GM19023 (cell line): ENCODE data around the gene C15orf62.

ENCODE experiments used
- ATAC-seq: cut with Tn5 transposase; IDR thresholded peaks from one replicate; pipeline ENCODE4 v1.9.1; 2021; ENCODE audit warnings: mild to moderate bottlenecking, moderate library complexity; ENCODE audit not compliant: unreplicated experiment

The C15orf62 gene

DNA sequence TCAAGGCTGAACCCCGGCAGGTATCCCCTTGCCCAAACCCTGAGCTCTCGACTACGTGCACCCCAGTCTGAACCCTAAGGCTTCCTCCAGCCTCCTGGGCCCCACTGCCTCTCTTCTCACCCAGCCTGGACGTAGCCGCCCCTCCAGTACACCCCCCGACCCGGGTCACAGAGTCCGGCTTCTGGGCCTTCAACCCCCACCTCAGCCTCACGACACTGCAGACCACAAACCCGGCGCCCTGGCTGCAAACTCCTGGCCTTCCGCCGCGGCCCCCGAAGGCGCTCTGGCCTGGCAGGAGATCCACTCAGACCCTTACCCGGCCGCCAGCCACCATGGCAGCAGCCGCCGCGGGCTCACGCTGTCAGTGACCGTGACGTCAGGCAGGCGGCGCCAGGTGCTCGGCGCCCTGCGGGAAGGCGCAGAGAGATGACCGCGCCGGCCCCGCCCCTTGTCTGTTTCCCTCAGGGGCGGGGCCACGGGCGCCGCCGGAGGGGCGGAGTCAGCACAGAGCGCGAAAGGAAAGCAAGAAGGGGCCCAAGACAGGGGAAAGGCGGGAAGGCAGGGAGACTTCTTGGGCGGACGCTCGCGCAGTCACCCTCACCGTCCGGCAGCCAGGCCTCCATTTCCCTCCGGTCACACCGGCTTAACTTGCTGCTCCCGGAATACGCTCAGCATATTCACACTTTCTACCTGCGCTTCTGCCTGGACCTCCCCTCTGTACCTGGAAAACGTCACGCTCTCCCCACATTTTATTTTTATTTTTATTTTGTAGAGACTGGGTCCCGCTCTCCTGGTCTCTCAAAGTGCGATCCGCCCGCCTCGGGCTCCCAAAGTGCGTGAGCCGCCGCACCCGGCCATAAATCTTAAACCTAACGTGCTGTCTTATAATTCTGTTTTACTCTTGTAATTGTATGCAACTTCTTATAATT lies 14.6 kb upstream of the C15orf62 start, which contains the start of gene RMDN3:
Gene RMDN3 (minus strand): TSS at position 372 of the 929 bp plus-strand sequence. CDS start 471 bp downstream, outside the sequence.
- ATAC-seq: peak; percentile 78

DNA sequence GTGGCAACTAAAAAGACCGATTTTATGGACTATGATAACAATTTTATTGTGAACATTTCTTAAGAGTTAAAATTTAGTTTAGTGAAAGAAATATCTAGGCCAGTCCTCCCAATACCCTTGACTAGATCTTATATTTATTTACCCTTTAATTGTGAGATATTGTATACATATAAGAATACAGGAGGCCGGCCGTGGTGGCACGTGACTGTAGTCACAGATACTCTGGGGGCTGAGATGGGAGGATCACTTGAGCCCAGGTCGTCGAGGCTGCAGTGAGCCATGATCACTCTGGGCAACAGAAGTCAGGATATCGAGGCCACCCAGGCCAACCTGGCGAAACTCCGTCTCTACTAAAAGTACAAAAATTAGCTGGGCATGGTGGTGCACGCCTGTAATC lies 14.0 kb upstream of the C15orf62 start:
- no peak for ATAC-seq

DNA sequence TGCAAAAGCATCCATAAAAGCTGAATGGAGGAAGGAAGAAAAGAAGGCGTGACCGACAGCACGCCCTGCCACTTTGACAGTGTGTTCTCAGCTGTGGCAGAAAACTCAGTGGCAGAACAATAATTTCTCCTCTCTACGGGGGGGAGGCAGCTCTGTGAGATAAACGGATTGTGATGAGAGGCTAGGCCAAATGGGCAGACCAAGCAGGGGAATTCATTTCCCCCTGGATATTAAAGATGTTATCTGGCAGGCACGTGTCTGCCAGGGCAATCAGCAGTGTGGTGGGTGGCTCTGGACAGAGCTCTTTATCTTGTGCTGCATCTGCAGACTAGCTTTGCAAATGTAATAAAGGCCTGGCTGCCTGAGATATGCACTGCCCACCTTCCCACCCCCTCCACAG lies 12.8 kb upstream of the C15orf62 start:
- no peak for ATAC-seq

DNA sequence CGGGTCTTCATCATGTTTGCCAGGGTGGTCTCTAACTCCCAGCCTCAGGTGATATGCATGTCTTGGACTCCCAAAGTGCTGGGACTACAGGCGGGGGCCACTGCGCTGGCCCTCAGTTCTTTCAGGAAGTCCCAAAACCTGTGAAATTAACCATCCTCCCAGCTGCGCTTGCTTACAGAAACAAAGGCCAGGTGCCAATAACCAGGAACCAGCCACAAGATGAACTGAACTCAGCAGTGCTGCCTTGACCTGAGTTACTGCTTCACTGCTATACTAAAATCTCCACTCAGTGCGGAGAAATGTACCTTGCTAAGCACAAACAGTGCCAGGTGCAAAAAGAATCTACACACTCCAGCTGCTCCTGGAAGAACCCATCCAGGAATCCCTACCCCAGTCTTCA lies 9.8 kb upstream of the C15orf62 start:
- no peak for ATAC-seq

DNA sequence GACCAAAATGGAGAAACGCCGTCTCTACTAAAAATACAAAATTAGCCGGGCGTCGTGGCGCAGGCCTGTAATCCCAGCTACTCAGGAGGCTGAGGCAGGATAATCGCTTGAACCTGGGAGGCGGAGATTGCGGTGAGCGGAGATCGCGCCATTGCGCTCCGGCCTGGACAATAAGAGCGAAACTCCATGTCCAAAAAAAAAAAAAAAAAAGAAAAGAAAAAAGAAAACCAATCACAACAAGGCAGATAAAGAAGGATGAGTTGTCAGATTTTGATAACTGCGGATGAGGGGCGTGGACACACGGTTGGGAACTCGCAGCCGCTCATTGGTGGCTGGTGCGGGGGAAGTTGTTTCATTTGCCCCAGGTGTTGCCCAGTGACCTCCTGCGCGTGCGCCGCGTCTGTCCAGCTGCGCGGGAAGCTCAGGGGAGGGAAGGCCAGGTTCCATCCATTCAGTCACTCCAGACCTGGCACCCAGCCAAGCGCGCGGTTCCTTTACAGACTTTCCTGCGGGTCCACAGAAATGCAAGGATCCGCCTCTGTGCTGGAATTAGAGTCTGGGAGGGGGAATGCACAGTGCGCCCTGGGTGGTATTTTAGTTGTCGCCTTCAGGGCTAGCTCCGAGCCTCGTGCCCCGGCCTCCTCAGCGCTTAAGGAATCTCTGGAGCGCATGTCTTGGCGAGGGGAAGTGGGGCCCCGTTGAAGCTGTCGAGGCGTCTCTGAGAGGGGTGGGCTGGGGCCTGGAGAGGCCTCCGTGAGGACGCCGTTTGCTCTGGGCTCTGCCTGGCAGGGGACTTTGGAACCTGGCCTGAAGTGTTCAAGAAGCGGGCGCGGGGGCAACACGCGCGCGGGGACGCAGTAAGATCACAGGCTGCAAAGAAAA lies 6.6 kb upstream of the C15orf62 start:
- no peak for ATAC-seq

DNA sequence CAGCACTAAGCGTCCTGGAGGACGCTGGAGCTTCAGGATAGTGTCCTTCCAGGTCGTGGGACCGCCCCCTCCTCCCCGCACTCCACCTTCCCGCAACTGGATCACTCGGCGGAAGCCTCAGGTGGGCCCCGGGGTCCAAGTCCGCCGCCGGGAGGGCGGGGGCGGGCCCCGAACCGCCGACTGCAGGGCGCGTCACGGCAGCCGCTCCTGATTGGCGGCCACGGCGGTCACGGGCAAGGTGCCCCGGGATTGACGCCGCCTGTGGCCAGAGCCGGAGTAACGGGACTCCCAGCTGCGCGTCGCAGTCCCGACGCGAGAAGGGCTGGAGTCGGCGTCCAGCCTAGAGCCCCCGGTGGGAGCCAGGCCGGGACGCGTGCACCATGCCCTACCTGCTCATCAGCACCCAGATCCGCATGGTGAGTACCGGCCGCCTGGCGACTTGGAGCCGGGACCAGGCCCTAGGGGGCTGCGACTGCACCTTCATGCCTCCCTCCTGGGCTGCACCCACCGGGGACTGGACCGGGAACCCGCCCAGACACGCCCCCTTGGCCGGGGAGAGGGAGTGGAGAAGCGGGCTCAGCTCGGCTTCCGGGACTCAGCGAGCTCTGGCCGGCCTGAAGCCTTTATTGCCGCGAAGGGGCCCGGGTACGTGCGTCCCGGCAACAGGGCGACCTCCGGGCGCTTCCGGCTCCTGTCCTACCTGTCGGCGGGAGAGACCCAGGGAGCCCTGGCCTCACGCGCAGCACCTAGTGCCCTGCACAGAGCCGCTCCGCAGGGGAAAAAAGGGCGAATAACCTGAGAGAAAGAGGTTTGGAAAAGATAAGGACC lies 5.8 kb upstream of the C15orf62 start, which contains the start of gene GCHFR:
Gene GCHFR (plus strand): TSS at position 268 of the 828 bp plus-strand sequence. CDS start 113 bp downstream, at position 381.
- ATAC-seq: peak; percentile 49

DNA sequence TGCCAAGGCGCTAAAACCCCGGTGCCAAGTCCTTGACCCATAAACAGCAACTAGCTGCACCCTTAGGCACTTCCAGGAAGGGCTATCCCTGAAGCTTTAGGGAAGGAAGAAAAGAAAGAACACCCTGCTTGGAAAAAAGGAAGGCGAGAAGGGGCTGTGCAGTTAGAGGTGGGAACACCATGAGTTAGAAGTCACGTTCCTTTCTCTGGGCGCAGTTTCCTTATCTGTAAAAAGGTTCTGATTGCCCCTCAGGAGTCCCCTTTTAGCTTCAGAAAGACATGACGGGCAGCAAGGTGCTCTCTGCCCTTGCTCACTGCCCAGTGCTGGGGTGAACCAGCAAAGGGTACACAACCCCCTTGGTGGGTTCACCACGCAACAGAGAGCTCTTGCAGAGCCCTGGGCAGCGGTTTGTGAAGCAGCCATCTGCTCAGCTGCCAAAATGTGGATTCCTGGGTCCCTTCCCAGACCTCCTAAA lies 5.1 kb upstream of the C15orf62 start:
- no peak for ATAC-seq

DNA sequence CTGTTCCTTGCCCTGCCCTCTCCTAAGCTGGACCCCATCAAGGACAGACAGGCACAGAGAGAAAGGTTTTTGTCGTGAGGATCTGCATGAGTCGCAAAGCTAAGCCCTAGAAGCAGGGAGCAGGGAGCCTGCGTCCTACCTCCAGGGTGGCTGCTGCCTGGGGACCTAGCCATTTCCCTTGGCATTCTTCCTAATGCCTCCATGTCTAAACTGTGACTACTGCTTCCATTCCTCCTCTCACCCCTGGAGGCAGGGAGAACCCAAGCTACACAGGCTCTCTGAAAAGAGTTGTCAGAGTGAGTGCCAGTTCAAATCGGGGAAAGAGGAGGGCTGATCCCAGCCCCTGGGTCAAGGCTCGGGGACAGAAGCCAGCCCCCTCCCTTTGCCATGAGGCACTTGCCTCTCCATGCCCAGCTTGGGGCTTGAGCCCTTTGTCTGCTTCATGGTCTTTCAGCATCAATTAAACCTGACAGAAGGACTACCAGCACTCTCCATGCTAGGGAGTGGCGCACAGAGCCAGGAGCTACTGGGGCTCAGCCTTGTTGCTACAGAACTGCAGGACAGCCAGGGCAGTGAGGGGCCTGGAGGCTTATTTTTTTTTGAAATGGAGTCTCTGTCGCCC lies 3.5 kb upstream of the C15orf62 start:
- no peak for ATAC-seq

DNA sequence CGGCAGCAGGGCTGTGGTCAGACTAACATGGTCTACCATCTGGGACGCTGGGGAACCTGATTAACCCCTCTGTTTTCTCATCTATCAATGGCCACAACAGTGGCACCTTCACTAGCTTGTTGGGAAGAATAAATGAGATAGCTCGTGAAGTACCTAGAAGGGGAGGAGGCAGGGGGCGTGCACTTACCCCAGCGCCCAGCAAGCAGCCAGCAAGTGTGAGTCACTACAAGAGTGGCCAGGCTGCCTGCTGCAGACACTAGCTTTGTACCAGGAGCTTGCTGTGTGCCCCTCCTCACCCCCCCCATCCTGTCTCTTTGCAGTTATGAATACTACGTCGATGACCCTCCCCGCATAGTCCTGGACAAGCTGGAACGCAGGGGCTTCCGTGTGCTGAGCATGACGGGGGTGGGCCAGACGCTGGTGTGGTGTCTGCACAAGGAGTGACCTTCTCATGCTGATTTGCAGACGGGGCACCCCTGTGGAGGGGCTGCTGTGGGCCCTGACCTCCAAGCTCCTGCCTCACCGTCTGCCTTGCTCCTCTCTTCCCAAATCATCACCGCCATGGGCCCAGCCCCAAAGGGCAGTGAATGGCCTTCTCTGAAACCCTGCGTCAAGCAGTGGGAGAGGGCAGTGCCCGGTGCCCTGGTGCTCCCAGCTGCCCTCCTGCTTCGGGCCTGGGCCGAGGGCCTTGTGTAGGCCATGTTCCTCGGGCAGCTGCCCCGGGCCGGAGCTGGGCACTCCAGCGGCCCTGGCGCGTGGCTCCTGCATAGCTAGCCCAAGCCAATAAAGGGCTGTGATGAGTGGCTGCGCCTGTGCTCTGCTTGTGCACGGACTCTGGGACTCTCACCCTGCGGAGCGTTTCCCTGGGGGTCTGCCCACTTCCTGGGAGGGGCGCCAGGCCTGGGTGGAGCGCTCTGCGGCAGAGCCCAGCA lies 2.6 kb upstream of the C15orf62 start:
- no peak for ATAC-seq

DNA sequence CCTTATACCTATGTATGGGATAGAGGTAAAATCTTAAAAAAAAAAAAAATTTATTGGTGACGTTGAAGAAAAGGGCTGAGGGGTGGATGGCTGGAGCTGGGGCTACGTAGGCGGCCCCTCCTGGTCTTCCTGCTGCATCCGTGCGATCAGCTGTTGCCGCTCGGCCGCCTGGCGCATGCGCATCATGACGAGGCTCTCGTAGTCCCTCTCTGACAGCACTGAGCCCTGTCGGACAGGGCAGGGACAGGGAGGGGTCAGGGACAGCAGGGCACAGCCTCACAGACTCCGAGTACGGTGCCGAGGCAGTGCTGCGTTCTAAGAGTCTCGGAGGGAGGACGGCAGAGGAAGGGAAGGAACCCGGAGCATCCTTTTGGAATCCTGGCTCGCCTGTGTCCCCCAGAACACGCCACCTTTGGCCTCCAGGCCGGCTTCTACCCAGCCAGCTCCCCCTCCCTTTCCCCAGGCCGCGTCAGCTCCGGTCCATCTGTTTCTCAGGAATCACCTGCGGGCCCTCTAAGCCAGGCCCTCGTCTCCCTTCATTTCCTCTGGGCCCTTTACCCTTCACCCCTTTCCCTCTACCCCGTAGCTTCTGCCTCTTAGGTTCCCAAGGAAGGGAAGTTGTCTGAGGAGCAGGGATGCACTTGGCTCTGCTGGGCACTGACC lies 1.8 kb upstream of the C15orf62 start:
- no peak for ATAC-seq

DNA sequence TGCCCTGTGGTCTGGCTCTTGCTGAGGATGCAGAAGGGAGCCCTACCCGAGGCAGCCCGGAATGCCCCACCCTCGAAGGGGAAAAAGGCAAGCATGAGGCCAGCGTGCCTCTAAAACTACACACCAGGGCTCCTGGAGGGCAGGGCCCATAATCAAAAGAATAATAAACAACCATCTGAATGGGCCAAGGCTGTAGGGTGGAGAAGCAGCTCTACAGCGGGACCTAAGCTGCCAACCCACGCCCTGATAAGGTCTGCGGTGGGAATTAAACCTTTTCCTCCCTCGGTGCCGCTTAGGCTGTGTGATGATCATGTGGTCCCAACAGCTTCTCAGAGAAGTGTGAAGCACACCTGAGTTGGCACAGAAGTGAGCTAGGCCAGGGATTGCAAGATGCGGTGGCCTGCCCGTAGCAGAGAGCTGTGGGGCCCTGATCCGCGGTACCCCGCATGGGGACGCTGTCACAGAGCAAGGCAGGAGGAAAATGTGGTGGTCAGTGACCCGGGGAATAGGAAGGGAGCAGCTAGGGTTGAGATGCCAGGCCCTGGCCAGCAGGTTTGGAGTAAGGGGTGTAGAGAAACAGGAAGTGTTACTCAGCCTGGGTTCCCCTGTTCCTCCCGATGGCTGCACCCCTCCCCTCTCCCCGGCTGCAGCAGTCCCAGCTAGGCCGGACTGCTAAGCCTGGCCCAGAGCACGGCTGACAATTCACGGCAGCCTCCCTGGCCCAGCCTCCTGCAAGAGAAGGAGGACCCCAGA lies 1.1 kb upstream of the C15orf62 start:
- no peak for ATAC-seq

DNA sequence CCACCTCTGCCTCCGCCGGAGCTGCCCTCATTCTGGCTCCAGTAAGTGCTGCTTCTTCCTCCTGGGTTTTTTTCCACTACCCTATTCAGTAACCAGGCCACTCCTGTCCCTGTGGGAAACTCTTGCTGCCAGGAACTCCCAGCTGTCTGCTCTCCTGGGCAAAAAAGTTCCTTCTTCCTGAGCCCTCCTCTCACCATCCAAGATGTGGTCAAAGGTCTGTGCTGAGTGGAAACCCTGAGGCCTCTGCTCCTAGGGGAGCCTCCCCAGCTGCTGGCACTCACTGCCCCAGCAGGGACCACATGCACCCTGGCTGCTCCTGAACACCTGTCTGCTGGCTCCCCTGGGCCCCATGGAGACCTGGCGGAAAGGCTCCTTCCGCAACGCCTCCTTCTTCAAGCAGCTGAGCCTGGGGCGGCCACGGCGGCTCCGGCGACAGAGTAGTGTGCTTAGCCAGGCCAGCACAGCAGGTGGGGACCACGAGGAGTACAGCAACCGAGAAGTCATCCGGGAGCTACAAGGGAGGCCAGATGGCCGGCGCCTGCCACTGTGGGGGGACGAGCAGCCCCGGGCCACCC lies 454 bp downstream of the C15orf62 start:
- ATAC-seq: no peak

DNA sequence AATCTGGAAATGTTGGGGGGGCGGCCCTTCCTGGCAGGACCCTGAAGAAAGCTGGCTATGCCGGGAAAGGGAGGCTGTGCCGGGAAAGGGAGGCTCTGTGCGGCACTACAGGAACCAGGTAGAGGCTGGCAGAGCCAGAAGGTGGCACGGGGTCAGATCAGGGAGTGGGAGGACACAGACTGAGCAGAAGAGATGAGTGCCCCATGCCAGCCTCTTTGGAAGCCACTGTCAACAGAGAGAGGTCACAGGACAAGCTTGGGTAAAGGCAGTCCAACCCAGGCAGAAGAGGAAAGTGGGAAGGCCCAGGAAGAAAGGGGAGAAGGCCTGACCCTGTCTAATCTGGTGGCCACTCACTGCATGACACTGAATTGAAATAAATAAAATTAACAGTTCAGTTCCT lies 1.5 kb downstream of the C15orf62 start:
- no peak for ATAC-seq

DNA sequence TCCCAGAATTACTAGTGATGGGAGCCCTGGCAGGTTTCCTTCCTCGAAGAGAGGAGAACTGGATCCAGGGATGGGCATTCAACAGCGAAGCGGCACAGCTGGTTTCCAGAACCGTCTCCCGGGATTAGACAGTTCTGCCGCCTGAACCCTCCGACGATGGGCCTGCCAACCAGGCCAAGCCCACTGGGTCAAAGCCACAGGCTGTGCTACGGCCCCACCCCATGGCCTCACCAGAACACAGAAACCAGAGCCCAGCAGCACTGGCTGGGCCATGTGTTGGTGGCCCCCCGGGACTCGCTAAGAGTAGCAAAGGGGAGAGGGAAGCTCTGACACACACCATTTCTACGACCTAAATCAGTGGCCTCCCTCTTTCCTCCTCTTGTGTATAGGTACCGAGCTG lies 2.2 kb downstream of the C15orf62 start:
- no peak for ATAC-seq

DNA sequence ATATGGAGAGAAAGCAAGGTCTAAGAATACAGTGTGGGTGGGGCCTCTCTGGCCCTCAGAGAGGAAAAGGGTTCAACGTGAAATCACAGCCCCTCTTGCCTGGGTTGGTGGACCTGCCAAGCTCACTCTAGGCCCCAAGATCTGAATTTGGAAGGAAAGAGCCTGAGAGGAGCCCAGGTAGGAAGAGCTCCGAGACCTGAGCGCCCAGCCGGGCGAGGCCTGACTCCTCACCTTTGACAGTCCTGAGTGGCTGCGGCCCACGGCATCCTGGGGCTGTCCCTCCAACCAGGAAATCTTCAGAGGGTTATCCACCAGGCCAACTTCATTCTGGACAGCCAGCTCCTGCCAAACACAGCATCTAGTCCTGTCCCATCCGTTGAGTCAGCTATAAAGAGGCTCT lies 3.7 kb downstream of the C15orf62 start:
- ATAC-seq: no peak

DNA sequence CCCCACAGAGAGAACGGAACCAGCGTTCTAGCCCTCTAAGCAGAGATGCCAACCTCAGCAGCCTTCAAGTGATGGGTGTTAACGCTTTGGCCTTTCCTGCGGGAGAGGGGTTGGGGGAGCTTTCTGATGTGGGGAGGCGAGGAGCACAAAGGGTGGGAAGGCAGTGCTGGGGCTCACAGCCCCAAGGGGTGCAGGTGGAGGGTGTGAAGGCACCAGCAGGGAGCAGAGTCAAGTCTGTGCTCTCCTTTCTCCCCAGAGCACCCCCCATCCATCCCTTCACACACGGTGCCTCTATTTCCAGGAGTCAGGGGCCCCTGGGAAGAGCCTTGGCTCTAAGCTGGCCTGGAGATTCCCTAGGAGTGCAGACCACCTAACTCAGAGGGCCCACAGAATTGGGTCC lies 4.1 kb downstream of the C15orf62 start:
- no peak for ATAC-seq

DNA sequence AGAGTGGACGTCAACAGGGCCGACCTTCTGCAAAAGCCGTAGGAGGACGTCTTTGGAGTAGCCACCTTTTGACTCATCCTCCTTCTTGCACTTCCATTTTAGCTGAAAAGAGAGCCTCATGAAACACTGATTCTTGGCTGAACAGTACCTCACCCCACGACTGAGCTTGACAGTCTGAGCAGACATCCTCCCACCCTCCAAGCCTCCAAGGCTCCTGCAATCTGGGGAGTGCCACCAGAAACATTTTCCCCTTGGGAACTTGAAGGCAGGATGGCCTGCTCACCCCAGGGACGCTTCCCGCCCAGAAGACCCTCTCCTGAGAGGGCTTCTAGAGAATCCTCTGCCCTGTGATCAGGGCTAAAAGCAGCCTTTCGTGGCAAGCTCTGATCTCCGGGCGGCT lies 5.2 kb downstream of the C15orf62 start:
- no peak for ATAC-seq
